AG04449 (cell line): Measurements from ENCODE around the gene PIK3R6.

Experiments
- CTCF ChIA-PET: fragments of 350-600 bp; formaldehyde crosslinking; extraction: SDS; loops from one replicate; lab custom pipeline; 2021; ENCODE audit warnings: antibody characterized with exemption; lab: Yijun Ruan, JAX
- POLR2A ChIA-PET: fragments of 400-600, 350-600 bp; formaldehyde crosslinking; extraction: SDS; loops from one replicate; lab custom pipeline; 2020; ENCODE audit warnings: antibody characterized with exemption, inconsistent platforms; lab: Yijun Ruan, JAX
- DNase-seq: peaks from one replicate; pipeline ENCODE4 v3.0.0-alpha.2; 2010; ENCODE audit warnings: low read depth, low spot score
- H3K4me3 ChIP-seq: 2 replicates; pipeline ENCODE4 v1.5.1; 2011; ENCODE audit warnings: low read depth, mild to moderate bottlenecking, control low read depth, low read length
- CTCF ChIP-seq: IDR thresholded peaks from one replicate; pipeline ENCODE4 v1.5.1; 2011; ENCODE audit warnings: mild to moderate bottlenecking, moderate library complexity, low read length, control low read depth, inconsistent platforms; ENCODE audit not compliant: insufficient read depth; ENCODE audit errors: missing control alignments

PIK3R6 gene

GRCh38 chr17:8757189-8757588 is 110.3 kb downstream of the PIK3R6 start:
- DNase-seq: no peak
- POLR2A ChIA-PET: no interaction called here
- TF ChIP-seq CTCF: no peak
- H3K4me3 ChIP-seq: no peak overlapping the region
- CTCF ChIA-PET: interaction anchor here (1.1 to 6.0 kb wide), 5 partner anchors 9 to 347 kb away, joined by 4 to 29 read pairs (median 10); no protein-coding TSS in a partner anchor

GRCh38 chr17:8755590-8756255 is 111.8 kb downstream of the PIK3R6 start:
- ChIA-PET CTCF (interaction anchor here (1.1 to 6.0 kb wide), 4 partner anchors 30 to 346 kb away, joined by 3 to 29 read pairs (median 7); no protein-coding TSS in a partner anchor), POLR2A (no interaction called here)
- DNase-seq: no peak
- TF ChIP-seq CTCF: no peak
- no peak overlapping the region for H3K4me3 ChIP-seq

- CTCF ChIA-PET: interaction anchor here (1.0 to 6.0 kb wide), 3 partner anchors 9 to 135 kb away, joined by 3 to 29 read pairs (median 7); no protein-coding TSS in a partner anchor
- no peak overlapping the region for H3K4me3 ChIP-seq
- DNase-seq: no peak
- POLR2A ChIA-PET: no interaction called here
- TF ChIP-seq CTCF: no peak
Observed at GRCh38 chr17:8754890-8755289, 112.6 kb downstream of the PIK3R6 start.

- no peak overlapping the region for H3K4me3 ChIP-seq
- POLR2A ChIA-PET: no interaction called here
- no peak for DNase-seq
- TF ChIP-seq CTCF: peak; percentile 24
- CTCF ChIA-PET: interaction anchor here (0.6 to 6.0 kb wide), 6 partner anchors 10 to 148 kb away, joined by 3 to 29 read pairs (median 5); no protein-coding TSS in a partner anchor
Observed at GRCh38 chr17:8753976-8754440, 113.5 kb downstream of the PIK3R6 start.

- TF ChIP-seq CTCF: no peak
- DNase-seq: no peak
- CTCF ChIA-PET: interaction anchor here (1.0 to 6.0 kb wide), 7 partner anchors 11 to 370 kb away, joined by 3 to 29 read pairs (median 7); no protein-coding TSS in a partner anchor
- no peak overlapping the region for H3K4me3 ChIP-seq
- POLR2A ChIA-PET: no interaction called here
Observed at GRCh38 chr17:8753136-8753975, 114.1 kb downstream of the PIK3R6 start.
